Fibroblast of mammary gland (primary cell): Measurements from ENCODE around the gene NME7.
A peak's percentile ranks its signal among the peaks of the same experiment; 100 is the strongest.

ENCODE experiments used
- DNase-seq: peaks from one replicate; pipeline ENCODE4 v3.0.0-alpha.2; 2010; ENCODE audit warnings: low read depth
- H3K4me3 ChIP-seq: 2 replicates; pipeline ENCODE4 v1.5.1; 2011; ENCODE audit warnings: low read depth, mild to moderate bottlenecking, low read length, moderate library complexity; ENCODE audit not compliant: control insufficient read depth
- TF ChIP-seq, protein P1 (sequence below): conservative IDR thresholded peaks from 2 replicates; pipeline ENCODE4 v1.5.1; 2011; ENCODE audit warnings: low read depth, low read length, inconsistent platforms; ENCODE audit not compliant: control insufficient read depth, insufficient read depth

Gene NME7

DNA sequence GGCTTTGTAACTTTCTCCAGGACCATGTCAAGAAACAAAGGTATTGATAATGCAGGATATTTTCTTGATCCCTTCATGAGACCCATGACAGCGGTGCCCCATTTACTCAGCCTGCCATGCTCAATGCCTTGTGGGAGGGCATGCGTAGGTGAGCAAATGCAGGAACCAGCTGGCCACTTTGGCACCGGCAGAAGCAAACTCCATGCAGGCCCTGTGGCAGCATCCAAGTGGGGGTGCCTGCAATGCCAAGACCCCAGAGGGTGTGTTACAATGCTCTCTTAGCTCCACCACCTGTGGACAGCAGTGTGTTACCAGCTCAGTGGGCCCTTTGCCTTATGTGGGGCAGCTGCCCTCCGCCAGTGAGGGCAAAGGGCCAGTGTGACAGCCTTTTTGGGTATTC is 153.0 kb downstream of the NME7 start:
- no peak overlapping the region for H3K4me3 ChIP-seq
- TF ChIP-seq, protein P1, sequence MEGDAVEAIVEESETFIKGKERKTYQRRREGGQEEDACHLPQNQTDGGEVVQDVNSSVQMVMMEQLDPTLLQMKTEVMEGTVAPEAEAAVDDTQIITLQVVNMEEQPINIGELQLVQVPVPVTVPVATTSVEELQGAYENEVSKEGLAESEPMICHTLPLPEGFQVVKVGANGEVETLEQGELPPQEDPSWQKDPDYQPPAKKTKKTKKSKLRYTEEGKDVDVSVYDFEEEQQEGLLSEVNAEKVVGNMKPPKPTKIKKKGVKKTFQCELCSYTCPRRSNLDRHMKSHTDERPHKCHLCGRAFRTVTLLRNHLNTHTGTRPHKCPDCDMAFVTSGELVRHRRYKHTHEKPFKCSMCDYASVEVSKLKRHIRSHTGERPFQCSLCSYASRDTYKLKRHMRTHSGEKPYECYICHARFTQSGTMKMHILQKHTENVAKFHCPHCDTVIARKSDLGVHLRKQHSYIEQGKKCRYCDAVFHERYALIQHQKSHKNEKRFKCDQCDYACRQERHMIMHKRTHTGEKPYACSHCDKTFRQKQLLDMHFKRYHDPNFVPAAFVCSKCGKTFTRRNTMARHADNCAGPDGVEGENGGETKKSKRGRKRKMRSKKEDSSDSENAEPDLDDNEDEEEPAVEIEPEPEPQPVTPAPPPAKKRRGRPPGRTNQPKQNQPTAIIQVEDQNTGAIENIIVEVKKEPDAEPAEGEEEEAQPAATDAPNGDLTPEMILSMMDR, result no peak
- DNase-seq, result no peak

DNA sequence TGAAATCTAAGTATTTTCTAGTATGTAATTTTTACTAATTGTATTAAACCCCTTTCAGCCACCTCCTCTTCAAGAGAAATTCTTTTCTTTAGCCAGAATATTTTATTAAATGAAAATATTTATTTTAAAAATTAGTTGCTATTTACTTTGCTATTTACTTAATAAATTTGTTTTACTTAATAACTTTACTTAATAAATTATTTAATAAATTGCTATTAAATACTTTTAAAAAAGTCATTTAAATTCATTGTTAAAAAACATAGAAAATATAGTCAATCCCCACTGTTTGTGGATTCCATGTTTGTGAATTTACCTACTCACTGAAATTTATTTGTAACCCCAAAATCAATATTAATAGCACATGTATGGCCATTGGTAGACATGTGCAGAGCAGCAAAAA is 155.5 kb downstream of the NME7 start:
- TF ChIP-seq, protein P1, result no peak
- DNase-seq, result no peak
- H3K4me3 ChIP-seq, result no peak overlapping the region

DNA sequence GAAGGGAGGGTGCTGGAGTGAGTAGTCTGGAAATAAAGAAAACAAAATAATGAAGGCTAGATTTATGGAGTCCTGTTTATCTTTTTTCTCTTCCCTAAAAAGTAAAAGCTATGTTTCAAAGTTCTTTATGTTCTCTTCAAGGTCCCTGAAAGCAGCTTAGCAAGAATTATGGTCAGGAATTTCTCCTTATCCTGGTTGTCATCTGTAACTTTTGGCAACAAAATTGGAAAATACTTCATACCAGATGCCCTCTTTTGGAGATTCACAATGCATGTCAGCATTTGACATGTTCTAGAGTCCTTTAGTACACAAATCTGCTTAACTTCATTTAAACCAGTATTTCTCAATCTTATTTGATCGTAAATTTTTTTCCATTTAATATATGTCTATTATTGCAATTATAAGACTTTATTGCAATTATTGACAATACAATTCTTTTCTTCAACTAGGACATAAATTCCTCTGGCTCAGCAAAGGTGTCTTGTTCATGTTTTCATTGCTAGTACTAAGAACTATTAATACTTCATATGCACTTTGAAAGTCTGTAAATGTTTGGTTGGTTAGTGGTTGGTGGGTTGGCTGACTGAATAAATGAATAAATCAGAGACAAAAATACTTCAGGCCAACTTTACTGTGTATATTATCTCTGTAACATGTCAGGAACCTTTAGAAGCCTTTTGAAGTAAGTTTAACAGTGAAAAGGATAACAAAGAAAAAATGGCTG is 159.6 kb downstream of the NME7 start:
- H3K4me3 ChIP-seq, result no peak overlapping the region
- DNase-seq, result no peak
- TF ChIP-seq, protein P1, result no peak

DNA sequence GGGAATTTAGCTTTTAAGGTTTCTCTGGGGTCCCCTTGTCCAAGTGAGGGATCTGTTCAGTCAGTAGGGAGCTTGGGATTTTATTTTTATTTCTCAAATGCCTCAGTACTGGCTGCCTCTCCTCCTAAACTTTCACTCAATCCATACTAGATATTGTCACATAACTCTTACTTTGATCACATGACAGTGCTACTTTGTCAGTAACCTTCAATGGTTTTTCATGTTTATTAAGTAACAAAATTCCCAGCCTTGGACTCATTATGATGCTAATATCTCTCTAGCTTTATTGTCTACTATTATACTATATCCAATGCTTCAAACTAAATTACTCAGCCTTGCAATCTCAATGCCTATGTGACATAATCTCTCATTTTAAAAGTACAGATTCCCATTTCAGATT is 163.4 kb downstream of the NME7 start:
- TF ChIP-seq, protein P1, result no peak
- no peak for DNase-seq
- no peak overlapping the region for H3K4me3 ChIP-seq

DNA sequence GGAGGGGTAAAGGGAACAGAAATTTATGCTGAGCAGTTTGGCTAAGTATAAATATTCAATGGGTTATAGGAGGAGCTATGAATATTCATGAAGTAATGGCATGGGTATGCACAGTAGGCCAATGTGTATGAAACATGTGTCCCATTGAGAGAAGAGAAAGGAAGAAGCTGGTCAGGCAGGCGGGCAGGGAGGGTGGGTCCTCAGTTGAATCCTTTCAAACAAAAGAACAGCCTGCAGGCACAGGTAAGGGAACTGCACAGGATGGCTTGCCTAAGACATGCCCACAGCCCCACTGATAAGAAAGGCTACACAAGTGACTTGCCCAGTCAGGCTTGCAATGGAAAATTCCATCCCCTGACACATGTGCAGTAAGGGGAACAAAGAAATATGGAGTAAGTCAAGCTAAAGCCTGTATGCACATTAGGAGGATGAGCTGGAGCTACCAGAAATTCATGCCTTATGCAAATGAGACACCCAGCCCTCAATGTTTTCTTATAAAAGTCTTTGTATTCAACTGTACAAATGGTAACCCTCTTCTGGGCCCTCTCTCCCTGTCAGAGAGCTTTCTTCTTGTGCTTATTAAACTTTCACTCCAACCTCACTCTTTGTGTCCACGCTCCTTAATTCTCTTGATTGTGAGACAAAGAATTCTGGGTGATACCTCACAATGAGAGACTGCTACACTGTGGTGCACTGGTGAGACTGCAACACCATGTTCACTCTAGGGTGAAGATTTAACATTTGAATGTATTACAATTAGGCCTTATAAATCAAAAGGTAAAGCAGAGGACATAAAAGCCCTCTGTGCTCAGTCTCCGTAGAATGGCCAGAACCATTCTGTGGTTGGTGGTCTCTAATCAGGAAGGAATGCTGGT is 164.6 kb downstream of the NME7 start:
- TF ChIP-seq, protein P1, result no peak
- no peak for DNase-seq

DNA sequence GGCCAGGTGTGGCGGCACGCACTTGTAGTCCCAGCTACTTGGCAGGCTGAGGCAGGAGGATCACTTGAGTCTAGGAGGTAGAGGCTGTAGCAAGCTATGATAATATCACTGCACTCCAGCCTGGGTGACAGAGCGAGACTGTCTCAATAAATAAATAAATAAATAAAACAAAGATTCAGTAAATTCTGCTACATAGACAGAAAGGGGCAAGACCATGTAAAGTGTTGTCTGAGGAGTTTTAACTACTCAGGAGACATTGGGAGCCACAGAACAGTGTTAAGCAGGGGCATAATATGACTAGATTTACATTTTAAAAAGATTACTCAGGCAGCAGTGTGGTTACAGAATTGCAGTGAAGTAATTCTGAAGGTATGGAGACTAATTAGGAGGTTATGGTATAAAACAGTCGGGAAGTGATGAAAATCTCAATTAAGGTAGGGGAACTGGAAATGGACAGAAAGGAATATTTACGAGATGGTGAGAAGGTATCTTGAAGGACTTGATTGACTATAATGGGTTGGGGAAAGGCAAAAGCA is 166.4 kb downstream of the NME7 start:
- TF ChIP-seq, protein P1, result no peak
- H3K4me3 ChIP-seq, result no peak overlapping the region
- DNase-seq, result peak; percentile 49

More for the DNA sequence above, 164.6 kb downstream of the NME7 start:
- H3K4me3 ChIP-seq, result no peak overlapping the region
